GM21423 (cell line): ENCODE results near the gene EXOC3L4.
A peak's percentile ranks its signal among the peaks of the same experiment; 100 is the strongest.
"Not testable (repeated sequence)": the region's sequence is repeated elsewhere in the genome, so short reads cannot be mapped to it uniquely, and the experiment has no call there.

Experiments
- ATAC-seq: cut with Tn5 transposase; IDR thresholded peaks from one replicate; pipeline ENCODE4 v1.9.1; 2021; ENCODE audit warnings: mild to moderate bottlenecking, moderate library complexity; ENCODE audit not compliant: unreplicated experiment

Gene EXOC3L4

DNA sequence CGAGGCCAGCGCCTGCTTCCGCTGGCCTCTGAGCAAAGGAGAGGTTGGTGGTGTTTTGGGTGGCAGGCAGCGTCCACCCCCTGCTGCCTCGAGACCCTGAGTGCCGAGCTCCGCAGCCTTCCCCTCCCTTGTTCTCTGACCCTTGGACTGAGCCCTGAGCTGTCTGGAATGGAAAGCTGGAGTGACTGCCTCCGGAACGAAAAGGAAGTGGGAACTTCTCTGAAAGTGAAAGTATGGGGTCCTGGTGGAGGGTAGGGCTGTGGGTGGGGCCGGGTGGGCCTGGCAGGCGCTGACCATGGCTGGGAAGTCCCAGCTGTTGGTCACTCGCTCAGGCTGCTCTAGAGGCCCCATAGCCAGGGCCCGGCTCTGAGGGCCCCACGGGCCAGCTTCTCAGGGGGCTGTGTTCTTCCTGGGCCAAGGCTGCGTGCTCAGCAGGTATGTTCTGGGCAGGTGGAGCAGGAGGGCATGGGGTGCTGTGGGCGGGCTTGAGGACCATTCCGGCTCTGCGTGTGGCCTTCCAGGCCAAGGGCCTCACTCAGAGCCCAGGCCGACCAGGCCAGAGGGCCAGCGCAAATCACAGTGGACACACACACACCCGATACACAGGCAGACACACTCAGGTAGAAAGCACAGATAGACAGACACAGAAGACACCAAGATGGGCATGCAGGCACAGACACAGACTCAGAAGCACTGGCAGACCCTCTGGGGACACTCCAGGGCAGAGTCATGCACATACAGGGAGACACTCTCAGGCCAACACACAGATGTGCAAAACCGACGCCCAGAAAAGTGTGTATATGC is at the start of gene EXOC3L4:
EXOC3L4 (plus strand) TSS at position 320 of the 804 bp plus-strand sequence. CDS start 5,495 bp downstream, outside the sequence.
- ATAC-seq = no peak

DNA sequence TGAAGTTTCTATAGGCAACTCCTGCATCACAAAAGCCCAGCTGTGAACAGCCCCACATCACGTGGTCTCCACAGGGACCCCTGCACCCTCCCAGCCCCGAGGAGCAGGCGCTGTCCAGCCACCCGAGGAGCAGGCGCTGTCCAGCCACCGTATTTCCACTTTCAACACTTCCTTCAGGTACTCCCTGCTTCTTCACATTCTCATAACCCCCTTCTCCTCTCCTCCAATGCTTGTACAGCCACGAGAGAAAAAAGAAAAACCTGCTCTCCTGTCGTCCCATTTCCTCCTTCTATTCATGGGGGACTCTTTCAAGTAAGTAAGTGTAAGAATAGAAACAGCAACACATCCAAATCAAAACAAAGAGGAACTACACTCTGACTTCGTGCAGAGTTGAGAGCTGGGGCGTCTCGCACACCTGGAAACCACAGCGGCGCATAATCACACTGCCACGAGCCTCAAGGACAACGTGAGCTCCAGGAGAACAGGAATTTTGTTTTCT is 49.1 kb upstream of the EXOC3L4 start:
- no peak for ATAC-seq

DNA sequence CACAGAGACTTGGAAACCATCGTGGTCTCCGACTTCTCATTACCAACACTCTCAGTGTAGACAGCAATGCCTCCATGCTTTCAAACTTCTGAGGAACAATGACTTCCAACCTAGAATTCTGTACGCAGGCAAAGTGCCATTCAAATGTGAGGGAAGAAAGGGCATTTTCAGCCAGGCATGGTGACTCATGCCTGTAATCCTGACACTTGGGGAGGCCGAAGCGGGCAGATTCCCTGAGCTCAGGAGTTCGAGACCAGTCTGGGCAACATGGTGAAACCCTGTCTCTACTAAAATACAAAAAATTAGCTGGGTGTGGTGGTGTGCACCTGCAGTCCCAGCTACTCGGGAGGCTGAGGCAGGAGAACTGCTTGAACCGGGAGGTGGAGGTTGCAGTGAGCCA is 47.1 kb upstream of the EXOC3L4 start:
- ATAC-seq = not testable (repeated sequence)

- ATAC-seq = no peak
Measured at GRCh38 chr14:103050935-103051334, 43.6 kb upstream of the EXOC3L4 start.

- ATAC-seq = no peak
Measured at GRCh38 chr14:103052407-103052806, 42.1 kb upstream of the EXOC3L4 start.

DNA sequence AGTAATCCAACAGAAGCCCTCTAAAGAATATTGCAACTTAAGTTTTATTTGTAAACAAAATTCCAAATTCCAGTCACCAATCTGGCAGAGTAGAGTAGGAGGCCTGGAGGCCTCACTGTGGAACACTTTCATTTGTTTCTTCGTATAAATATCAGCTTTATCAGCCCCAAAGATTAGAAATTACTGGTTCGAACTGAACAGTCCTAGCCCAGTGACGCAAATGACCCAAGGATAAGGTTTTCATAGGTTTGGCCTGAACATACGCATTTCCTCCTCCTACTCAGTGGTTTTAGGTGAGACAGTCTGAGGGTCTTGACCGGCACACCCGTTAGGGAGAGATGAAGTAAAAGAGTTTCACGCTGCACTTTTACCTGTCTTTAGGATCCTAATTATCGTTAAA is 38.8 kb upstream of the EXOC3L4 start:
- no peak for ATAC-seq

DNA sequence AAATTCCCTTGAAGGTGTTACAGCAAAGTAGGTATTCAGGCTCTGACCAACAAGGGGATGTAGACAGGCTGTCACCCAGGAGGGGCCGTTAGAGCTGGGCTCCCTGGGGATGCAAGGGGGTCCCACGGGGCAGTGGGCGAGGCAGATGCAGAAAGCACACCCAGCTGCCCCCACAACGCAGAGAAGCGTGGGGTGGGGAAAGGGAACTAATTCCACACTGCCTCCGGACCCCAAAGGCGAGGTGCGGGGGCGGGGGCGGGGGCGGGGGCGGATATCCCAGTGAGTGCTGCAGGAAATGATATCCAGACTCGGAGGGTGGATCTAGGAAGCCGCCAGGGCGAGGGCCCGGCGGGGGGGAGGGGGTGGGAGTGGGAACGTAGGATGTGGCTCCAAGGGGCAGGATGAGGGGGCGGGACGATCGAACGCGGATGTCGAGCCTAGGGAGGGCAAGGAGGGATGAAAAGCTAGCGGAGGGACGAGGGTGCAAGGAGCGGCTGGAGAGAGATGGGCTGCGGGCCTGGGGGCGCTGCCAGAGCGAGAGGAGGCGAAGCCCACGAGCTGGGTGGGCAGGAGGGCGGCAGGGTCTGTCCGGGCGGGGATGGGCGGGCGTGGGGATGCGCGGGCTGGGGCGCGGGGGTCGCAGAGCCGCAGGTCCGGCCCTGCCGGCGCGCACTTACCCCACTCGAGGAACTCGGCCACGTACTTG is 38.0 kb upstream of the EXOC3L4 start:
- ATAC-seq = no peak

GRCh38 chr14:103057028-103057371 is 37.5 kb upstream of the EXOC3L4 start:
- peak; percentile 26 for ATAC-seq

GRCh38 chr14:103057372-103058163 is 37.0 kb upstream of the EXOC3L4 start, which contains the start of gene CDC42BPB:
CDC42BPB (minus strand) TSS chr14:103057549; CDS start chr14:103057173, 376 bp downstream.
- peak; percentile 75 for ATAC-seq

GRCh38 chr14:103058164-103059055 is 36.1 kb upstream of the EXOC3L4 start:
- ATAC-seq = no peak

DNA sequence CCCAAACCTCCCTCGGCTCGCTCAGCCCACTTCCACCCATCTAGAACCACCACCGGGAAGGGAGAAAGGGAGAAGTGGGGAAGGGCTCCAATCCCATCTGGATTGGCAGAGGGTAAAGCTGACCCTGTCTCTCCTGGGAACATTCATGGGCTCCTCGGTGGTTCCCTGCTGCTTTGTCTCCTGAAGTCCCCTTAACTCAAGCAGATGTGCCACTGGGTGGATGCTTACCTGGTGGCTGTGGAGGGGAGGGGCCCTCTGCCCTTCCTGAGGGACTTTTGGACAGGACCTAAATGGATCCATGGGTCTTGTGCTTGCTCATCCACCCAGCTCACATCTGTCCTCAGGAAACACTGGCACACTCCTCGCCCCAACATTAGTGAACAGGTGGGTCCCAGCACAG is 35.0 kb upstream of the EXOC3L4 start:
- ATAC-seq = no peak

- no peak for ATAC-seq
Measured at GRCh38 chr14:103061482-103061976, 33.0 kb upstream of the EXOC3L4 start.

GRCh38 chr14:103064436-103064835 is 30.1 kb upstream of the EXOC3L4 start:
- ATAC-seq = no peak

DNA sequence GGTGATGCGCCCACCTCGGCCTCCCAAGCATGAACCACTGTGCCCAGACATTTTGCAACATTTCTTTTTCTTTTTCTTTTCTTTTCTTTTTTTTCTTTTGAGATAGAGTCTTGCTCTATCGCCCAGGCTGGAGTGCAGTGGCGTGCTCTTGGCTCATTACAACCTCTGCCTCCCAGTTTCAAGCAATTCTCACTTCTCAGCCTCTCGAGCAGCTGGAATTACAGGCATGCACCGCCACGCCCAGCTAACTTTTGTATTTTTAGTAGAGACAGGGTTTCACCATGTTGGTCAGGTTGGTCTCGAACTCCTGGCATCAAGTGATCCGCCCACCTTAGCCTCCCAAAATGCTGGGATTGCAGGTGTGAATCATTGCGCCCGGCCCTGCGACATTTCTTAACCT is 29.5 kb upstream of the EXOC3L4 start:
- ATAC-seq = no peak

DNA sequence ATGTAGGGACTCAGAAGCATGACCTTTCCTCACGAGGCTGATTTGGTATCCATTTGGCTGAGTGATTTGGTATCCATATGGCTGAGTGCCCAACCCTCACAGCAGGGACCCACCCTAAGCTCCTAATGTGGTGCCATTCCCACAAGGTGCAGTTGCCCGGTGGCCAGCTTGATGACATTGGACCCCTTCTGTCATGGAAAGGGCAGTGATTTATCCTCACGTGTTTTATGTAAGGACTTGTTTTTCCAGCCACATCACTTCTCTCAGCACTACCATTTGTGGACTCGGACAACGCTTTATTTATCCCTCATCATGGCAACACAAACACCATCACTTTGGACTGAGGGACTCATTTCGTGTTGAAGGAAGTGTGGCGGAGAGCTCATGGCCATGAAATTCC is 28.7 kb upstream of the EXOC3L4 start:
- no peak for ATAC-seq

DNA sequence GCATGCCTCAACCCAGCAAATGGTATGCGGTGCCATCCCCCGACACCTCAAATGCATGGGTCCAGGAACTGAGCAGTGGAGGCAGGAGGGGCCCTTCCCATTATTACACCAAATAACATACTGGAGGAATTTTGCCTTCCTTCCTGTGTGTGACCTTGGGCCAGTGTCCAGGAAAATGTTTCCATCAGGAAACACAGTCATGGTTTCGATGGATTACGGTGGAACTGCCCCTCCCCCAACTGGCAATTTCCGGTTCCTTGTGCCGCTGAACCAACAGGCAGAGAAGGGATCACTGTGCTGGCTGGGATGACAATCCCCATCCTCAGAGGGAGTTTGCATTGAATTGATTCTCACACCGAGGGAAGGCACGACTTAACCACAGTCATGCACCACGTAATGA is 28.1 kb upstream of the EXOC3L4 start:
- no peak for ATAC-seq

GRCh38 chr14:103067231-103067954 is 27.1 kb upstream of the EXOC3L4 start:
- no peak for ATAC-seq

DNA sequence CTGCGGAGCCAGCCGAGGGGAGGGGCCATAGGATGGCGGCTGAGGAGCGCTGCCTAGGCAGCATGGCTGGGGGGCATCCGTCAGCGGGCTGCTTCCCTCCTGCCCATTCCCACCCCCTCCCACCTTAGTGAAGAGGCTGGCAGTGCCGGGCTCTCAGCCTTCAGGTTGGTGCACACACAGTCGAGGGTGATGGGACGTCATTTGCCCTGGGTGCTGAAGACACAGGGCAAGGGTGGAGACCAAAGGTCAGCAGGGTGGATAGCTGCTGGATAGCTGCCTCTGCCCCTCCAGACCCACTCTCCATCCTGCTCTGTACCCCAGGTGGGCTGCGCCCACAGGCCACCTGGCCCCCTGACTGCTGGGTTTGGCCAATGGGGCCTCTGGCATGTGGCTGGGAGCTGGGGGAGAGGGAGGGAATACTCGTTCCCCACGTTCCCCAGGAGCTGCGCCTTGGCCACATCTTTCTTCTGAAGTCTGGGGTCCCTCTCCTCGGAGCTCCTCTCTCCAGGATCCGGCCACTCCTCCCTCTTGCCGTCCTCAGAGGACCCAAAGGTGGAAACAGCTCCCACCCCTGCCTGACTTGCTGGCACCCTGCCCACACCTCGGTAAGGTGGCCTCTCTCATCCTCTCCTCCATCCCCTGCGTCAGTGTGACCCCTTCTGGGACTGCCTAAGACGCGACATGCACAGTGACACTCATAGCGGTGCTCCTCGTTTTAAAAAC is 26.0 kb upstream of the EXOC3L4 start:
- no peak for ATAC-seq
